Non-pigmented ciliary epithelial cell (primary cell): ENCODE results near the gene C18orf63.
A peak's percentile ranks its signal among the peaks of the same experiment; 100 is the strongest.
"Not testable (repeated sequence)": the region's sequence is repeated elsewhere in the genome, so short reads cannot be mapped to it uniquely, and the experiment has no call there.

ENCODE experiments used
- DNase-seq: peaks from one replicate; pipeline ENCODE4 v3.0.0-alpha.2; 2010; ENCODE audit warnings: low read depth

Gene C18orf63

DNA sequence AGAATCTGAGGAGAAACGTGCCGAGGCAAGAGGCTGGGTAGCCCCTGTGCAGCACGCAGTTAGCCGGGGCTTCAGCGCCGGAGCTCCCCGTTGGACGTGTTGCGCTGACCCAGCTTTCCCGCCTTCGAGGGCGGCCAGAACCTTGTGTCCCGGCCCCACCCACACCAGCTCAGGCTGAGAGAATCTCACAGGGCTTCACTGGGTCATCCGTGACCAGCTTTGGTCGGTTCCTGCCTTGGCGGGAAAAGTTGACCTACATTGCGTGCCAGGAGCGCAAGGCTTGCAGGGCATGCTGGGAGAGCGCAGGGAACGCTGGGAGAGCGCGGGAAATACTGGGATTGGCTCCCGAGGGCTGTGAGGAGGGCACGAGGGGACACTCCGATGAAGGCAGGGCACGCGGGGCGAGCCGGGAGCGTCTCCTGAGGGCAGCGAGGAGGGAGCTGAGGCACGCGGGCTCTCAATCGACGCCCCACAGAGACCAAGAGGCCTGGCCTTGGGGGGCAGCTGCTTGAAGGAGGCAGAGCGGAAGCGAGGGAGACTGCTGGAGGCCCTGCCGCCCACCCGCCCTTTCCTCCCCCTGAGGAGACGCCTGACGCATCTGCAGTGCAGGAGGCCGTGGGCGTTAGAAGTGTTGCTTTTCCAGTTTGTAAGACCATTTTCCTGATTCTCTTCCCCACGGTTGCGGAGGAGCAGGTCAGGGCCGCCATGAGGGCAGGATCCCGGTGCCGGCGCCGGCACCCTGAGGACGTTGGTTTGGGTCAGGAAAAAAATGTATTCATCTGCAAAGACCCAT is at the start of gene C18orf63:
C18orf63 (plus strand) TSS at position 376 of the 793 bp plus-strand sequence. CDS start 2,027 bp downstream, outside the sequence.
- no peak for DNase-seq

- DNase-seq = peak; percentile 43
These were observed 49.5 kb upstream of the C18orf63 start for GRCh38 chr18:74266161-74266560.

GRCh38 chr18:74268175-74268574 is 47.5 kb upstream of the C18orf63 start:
- DNase-seq = no peak

DNA sequence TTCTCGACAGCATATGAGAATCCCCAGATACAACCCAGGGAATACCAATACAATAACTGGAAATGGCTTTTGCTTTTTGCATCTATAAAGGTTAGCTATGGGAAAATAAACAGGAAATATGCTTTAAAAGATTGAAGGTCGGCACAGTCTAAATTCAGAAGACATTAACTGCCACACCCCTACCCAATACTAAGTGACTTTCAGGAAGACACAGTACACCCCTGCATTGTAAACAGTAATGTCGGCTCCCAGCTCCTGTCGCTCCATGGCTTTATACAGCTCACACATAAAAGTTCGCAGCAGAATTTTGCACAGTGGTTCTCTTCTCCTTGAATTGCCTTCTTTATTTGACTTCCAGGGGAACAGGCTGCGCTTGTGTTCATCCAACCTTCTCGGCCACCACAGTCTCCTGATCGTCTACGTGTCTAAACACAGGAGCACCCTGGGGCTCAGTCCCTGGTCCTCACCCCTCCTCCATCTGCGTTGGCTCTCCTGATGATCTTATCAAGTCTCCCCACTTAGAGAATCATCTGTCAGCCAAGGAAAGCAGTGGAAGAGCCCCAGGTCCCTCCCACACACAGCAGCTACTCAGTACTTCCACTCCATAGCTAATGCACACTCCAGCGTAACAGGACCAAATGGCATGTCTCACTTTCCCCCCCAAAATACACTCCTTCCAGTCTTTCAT is 46.6 kb upstream of the C18orf63 start:
- DNase-seq = no peak

GRCh38 chr18:74271635-74272034 is 44.0 kb upstream of the C18orf63 start:
- no peak for DNase-seq

DNA sequence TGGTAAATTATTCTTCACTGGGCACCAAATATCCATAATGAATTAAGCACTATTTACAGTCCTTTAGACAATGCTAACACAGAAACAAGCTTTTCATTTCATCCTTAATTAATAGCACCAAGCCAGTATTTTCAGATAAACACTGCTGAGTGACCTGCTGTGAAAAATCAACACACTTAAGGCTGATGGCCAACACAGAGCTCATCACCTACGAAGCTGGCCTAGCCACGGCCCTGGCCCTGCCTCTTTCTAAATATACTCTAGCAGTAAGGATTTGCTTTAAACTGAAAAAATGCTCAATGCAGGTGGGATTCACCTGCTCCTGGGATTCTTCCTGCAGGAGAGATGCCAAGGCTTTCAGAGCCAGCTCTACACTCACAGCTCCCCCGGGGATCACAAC is 42.2 kb upstream of the C18orf63 start:
- no peak for DNase-seq

DNA sequence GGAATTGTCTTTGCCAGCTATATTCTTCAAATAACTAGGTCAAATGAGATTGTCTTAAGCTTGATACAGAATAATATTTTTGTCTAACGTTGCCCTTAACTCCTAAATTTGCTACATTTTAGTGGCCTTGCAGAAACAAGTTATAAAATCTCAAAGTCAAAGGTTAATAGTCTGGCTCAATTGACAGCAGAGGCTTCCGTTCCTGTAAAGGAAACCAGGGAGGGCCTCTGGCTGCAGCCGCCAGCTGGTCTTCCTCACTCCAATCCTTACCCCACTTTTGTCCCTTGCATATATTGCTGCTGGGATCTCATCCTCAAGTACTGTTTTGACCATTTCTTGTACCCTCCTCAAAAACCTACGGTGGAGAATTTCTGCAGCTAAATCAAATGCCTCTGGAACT is 40.9 kb upstream of the C18orf63 start:
- DNase-seq = no peak

GRCh38 chr18:74275736-74276135 is 39.9 kb upstream of the C18orf63 start:
- DNase-seq = no peak

GRCh38 chr18:74276609-74277008 is 39.0 kb upstream of the C18orf63 start:
- no peak for DNase-seq

- DNase-seq = no peak
These were observed 38.3 kb upstream of the C18orf63 start for GRCh38 chr18:74277296-74277695.

GRCh38 chr18:74278058-74278457 is 37.6 kb upstream of the C18orf63 start:
- no peak for DNase-seq

- DNase-seq = no peak
These were observed 36.7 kb upstream of the C18orf63 start for GRCh38 chr18:74278983-74279382.

- DNase-seq = no peak
These were observed 34.3 kb upstream of the C18orf63 start for GRCh38 chr18:74281011-74281979.

GRCh38 chr18:74281980-74282754 is 33.5 kb upstream of the C18orf63 start:
- no peak for DNase-seq

GRCh38 chr18:74282755-74283554 is 32.7 kb upstream of the C18orf63 start:
- DNase-seq = no peak

DNA sequence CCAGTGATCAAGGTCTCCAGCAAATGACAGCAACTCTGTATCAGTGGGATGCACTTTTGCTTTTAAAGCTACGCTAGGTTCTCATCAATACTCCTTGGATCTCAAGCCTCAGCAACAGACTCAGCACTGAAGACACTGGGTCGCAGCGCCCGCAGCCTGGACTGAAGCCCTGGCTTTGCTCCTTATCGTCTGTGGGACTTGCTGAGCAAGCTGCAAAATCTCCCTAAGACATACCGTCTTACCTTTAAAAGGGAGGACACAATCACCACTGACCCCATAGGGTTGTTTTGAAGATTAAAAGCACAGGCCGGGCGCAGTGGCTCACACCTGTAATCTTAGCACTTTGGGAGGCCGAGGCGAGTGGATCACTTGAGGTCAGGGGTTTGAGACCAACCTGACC is 32.0 kb upstream of the C18orf63 start:
- no peak for DNase-seq

DNA sequence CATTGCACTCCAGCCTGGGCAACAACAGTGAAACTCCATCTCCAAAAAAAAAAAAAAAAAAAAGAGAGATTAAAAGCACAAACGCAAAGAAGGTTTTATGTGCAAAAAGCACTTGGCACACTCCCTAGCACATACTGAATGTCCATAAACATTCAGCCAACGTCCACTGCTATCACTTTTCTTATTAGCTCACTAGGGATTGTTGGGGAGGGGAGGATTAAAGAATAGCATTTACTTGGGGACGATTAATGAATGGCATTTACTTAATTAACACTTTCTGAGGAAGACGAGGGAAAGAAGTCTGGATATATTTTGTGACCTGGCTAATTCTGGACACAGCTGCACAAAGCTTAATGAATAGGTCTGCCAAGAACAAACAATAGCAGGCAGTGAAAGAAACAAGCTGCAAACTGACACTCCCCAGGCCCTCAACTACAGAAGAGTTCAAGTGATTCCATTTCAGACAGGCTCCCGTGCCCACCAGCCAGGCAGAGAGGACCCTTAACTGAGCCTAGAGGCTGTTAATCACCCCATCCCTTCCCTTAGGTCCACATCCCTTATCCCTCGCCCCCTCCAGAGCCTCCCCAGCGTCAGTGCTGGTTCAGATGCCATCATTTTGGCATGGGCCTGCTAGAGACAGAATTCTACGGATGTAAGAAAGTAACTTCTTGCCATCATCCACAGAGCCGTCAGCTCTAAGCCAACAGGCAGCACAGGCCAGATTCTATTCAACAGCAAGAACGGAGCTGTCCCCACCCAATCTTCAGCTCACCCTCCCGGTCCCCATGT is 31.3 kb upstream of the C18orf63 start:
- DNase-seq = no peak

GRCh38 chr18:74284980-74285355 is 30.7 kb upstream of the C18orf63 start:
- DNase-seq = no peak

- not testable (repeated sequence) for DNase-seq
These were observed 30.1 kb upstream of the C18orf63 start for GRCh38 chr18:74285583-74285982.
